ENCODE data around the gene SLC6A2. TPM values are rescaled to one million over a fixed set of nuclear protein-coding genes. Genes with fewer than 3 reads are reported as not detected.

SLC6A2 gene
- polyA plus RNA-seq, 6 donors from 2014 or later = not detected

GRCh38 chr16:55656691-55657092, 904 bp downstream of the SLC6A2 start:
- no peak for ATAC-seq (ENCODE audit: low read depth in 2 of 2)
- no peak overlapping the region for H3K4me3 Mint-ChIP-seq

DNA sequence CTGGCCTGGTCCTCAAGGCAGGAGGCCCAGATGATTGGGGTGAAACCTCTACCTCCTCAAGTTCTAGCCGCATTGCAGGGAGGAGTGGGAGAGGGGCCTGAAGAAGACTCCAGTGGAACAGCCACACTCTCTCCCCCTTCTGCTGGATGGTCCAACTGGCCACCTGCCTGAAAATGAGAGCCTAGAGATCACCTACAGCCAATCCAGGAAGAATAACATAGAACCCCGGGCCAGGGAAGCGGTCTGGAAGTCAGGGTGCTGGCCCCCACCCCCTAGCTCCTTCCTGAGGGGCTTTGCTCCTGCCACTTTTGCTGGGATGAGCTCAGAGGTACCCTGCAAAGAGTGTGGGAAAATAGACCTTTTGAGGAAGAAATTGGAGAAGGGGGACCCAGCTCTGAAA, 1.8 kb downstream of the SLC6A2 start:
- Mint-ChIP-seq H3K36me3 (no peaks in the 10 kb centered on the region), H3K4me1 (no peaks in the 10 kb centered on the region), H3K27ac (peak overlapping the region in 1 of 6 donors; percentile 38), H3K27me3 (peaks cover 22 to 32% (median 22%) of the 10 kb centered on the region in 3 donors), H3K9me3 (peaks cover 0 to 3% (median 0%) of the 10 kb centered on the region in 7 donors), H3K4me3 (no peak overlapping the region)
- DNase-seq (no peak), ATAC-seq (ENCODE audit: low read depth in 2 of 2) (no peak)

More at GRCh38 chr16:55656691-55657092, 904 bp downstream of the SLC6A2 start:
- Mint-ChIP-seq H3K36me3 (no peaks in the 10 kb centered on the region), H3K9me3 (no peaks in the 10 kb centered on the region), H3K27me3 (peaks cover 22 to 34% (median 26%) of the 10 kb centered on the region in 3 donors), H3K27ac (no peak overlapping the region), H3K4me1 (no peaks in the 10 kb centered on the region)
- no peak for DNase-seq

DNA sequence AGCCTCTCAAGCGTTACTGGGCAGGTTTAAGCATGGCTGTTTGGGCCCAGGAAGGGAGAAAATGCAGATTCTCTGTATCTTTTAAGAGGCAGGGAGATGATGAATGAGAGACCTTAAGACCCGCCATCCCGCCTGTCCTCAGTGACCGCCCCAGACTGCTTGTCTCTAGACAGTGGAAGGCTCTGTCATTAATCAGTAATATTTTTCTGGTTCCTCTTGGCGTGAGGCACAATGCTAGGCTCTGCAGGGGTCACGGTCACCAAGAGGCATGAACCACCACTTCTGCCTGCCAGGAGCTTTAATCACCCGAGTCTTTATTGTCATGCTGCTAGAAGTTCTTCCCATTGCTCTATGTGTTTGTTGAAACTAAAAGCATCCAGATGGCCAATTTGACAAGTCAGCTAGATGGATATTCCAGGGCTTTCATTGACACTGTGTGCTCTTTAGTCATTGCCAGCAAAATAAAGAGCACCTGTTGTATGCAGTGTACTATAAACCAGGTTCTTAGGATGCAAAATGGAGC, 3.2 kb downstream of the SLC6A2 start:
- no peak overlapping the region for H3K4me3 Mint-ChIP-seq
- ATAC-seq (ENCODE audit: low read depth in 2 of 2) (no peak), DNase-seq (no peak)
- H3K4me1 Mint-ChIP-seq = no peaks in the 10 kb centered on the region
- H3K36me3 Mint-ChIP-seq = peaks cover 0 to 7% of the 10 kb centered on the region in 2 donors
- no peak overlapping the region for H3K27ac Mint-ChIP-seq
- peaks cover 0 to 14% (median 5%) of the 10 kb centered on the region in 7 donors for H3K9me3 Mint-ChIP-seq
- H3K27me3 Mint-ChIP-seq = peaks cover 22 to 32% (median 22%) of the 10 kb centered on the region in 3 donors

DNA sequence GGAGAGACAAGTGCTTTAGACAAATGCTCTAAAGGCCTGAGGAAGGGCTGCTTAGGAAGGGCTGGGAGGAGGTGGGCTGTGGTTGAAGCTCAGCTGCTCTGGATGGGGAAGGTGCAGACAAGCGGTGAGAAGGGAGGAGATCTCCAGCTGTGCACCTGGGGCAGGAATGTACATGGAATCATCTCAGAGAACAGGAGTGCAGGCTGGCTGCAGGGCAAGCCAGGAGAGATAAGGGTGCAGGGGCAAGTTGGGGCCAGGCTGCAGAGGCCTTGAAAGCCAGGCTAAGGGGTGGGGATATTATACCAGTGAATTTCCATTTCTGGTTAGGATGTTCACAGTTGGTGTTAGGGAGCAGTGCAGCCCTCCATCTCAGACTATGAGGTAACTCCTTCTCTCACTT, 4.2 kb downstream of the SLC6A2 start:
- no peak for ATAC-seq (ENCODE audit: low read depth in 2 of 2)

GRCh38 chr16:55660828-55661227, 5.0 kb downstream of the SLC6A2 start:
- ATAC-seq (ENCODE audit: low read depth in 2 of 2) = no peak
- DNase-seq = no peak
- no peaks in the 10 kb centered on the region for H3K4me1 Mint-ChIP-seq
- H3K27me3 Mint-ChIP-seq = peaks cover 22 to 32% (median 26%) of the 10 kb centered on the region in 3 donors
- H3K4me3 Mint-ChIP-seq = peak overlapping the region in 1 of 8 donors; percentile 47
- peaks cover 0 to 19% (median 5%) of the 10 kb centered on the region in 7 donors for H3K9me3 Mint-ChIP-seq
- peaks cover 0 to 7% of the 10 kb centered on the region in 2 donors for H3K36me3 Mint-ChIP-seq
- no peak overlapping the region for H3K27ac Mint-ChIP-seq

More for the DNA sequence above, 4.2 kb downstream of the SLC6A2 start:
- no peak for DNase-seq
- Mint-ChIP-seq H3K27ac (no peak overlapping the region), H3K36me3 (peaks cover 0 to 7% of the 10 kb centered on the region in 2 donors), H3K9me3 (peaks cover 0 to 19% (median 5%) of the 10 kb centered on the region in 7 donors), H3K4me1 (no peaks in the 10 kb centered on the region), H3K4me3 (no peak overlapping the region), H3K27me3 (peaks cover 22 to 32% (median 22%) of the 10 kb centered on the region in 3 donors)

DNA sequence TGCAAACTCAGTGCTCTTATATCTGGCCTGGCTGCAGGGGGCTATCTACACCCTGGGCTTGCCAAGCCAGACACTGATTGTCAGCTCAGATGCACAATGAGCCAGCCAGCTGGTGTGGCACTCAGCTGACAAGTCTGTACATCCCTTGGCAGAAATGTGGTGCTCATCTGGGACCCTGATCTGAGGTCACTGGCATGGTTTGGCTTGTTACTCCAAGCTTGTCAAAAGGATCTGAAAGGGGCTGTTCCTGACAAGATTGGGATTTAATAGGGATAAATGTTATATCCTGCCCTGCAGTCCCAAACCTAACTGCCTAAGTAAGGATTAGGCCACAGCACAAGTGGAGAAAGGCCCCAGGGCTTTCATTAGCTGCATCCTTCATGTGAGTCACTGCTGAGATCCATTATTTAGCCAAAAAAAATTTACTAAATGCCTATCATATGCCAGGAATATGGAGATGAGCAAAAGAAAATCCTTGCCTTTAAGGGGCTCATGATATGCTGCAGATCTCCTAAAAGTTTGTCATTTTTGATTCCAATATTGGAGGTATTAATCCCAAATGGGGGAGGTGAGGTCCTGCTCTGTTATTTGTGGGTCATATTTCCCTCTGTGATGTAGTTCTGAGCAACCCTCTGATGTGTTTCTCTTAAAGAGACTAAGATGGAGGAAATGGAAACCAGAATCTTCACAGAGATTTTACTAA, 6.3 kb downstream of the SLC6A2 start:
- Mint-ChIP-seq H3K27ac (no peak overlapping the region), H3K4me1 (no peaks in the 10 kb centered on the region), H3K27me3 (peaks cover 20 to 33% (median 22%) of the 10 kb centered on the region in 3 donors)

DNA sequence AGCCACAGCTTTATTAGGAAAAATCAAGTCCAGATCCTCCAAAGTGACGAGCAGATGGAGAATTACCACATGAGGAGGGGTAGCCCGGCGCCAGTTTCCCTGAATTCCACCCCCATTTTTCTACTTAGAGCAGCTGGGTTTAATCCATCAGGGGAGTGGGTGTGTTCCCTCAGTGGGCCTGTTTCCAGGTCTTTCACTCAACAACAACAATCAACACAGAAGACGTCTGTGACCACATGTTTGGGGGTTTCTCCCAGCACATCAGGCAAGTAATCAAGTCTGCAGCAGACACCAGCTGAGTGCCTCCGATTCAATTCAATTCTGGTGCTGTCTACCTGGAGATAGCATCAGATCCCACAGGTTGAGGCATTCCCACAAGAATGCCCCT, 6.8 kb downstream of the SLC6A2 start:
- Mint-ChIP-seq H3K27me3 (peaks cover 17 to 28% (median 23%) of the 10 kb centered on the region in 3 donors), H3K9me3 (peaks cover 0 to 19% (median 5%) of the 10 kb centered on the region in 7 donors), H3K4me1 (no peaks in the 10 kb centered on the region)

More for the DNA sequence above, 6.3 kb downstream of the SLC6A2 start:
- Mint-ChIP-seq H3K4me3 (peak overlapping the region in 1 of 8 donors; percentile 47), H3K36me3 (peaks cover 0 to 7% of the 10 kb centered on the region in 2 donors), H3K9me3 (peaks cover 0 to 19% (median 5%) of the 10 kb centered on the region in 7 donors)
- DNase-seq (no peak), ATAC-seq (ENCODE audit: low read depth in 2 of 2) (no peak)

GRCh38 chr16:55663225-55663624, 7.4 kb downstream of the SLC6A2 start:
- no peak overlapping the region for H3K4me3 Mint-ChIP-seq
- H3K27me3 Mint-ChIP-seq = peaks cover 11 to 23% (median 22%) of the 10 kb centered on the region in 3 donors
- peaks cover 0 to 19% (median 5%) of the 10 kb centered on the region in 7 donors for H3K9me3 Mint-ChIP-seq
- no peak overlapping the region for H3K27ac Mint-ChIP-seq
- no peak for DNase-seq
- no peak for ATAC-seq (ENCODE audit: low read depth in 2 of 2)
- no peaks in the 10 kb centered on the region for H3K4me1 Mint-ChIP-seq
- peaks cover 0 to 7% of the 10 kb centered on the region in 2 donors for H3K36me3 Mint-ChIP-seq

More for the DNA sequence above, 6.8 kb downstream of the SLC6A2 start:
- Mint-ChIP-seq H3K36me3 (peaks cover 0 to 7% of the 10 kb centered on the region in 2 donors), H3K4me3 (no peak overlapping the region), H3K27ac (no peak overlapping the region)
- DNase-seq (no peak), ATAC-seq (ENCODE audit: low read depth in 2 of 2) (no peak)

DNA sequence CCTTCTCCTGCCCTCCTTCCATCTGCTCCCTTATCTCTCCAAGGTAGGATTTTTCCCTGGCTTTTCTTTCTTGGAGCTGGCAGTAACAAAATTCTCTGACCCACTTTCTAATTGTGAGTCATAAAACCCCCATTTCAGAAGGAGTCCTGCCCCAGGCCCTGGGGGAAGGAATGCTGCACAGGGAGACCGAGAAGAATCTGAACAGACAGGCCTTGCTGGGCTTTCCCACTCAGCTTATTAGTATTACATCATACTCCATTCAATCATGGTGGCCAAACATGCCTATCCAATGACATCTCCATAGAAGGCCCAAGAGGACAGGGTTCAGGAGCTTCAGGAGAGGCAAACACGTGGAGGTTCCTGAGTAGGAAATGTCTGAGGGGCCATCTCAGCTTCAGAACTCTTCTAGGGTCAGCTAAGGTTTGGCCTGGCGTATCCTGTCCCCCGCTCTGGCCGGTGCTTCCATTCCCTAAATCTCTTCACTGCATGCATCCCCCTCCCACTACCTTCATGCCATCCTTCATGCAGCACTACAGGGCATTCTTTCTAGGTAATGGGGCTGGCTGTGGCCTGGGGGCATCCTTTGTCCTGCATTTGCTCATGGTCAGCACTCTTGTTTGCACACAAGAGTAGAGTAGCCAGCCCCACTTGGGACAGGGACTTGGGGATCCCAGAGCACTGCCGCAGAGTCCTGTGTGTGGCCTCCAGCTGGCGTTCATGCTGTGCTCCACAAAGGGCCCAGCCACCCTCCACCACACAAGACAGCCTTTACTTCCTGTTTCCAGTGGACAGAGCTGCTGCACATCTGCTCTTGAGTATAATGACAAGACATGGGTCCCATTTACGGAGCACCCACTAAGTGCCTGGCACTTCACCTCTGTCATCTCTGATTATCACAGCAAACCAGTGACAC, 8.2 kb downstream of the SLC6A2 start:
- H3K27ac Mint-ChIP-seq = no peak overlapping the region
- no peak for DNase-seq
- no peak overlapping the region for H3K4me3 Mint-ChIP-seq
- H3K36me3 Mint-ChIP-seq = peaks cover 0 to 7% of the 10 kb centered on the region in 2 donors
- no peaks in the 10 kb centered on the region for H3K4me1 Mint-ChIP-seq
- peaks cover 0 to 19% (median 5%) of the 10 kb centered on the region in 7 donors for H3K9me3 Mint-ChIP-seq
- no peak for ATAC-seq (ENCODE audit: low read depth in 2 of 2)
- H3K27me3 Mint-ChIP-seq = peaks cover 7 to 16% (median 14%) of the 10 kb centered on the region in 3 donors

- ATAC-seq (ENCODE audit: low read depth in 2 of 2) (no peak), DNase-seq (no peak)
- Mint-ChIP-seq H3K27me3 (peaks cover 7 to 12% (median 7%) of the 10 kb centered on the region in 3 donors), H3K4me1 (no peaks in the 10 kb centered on the region), H3K9me3 (peaks cover 0 to 19% (median 5%) of the 10 kb centered on the region in 7 donors), H3K27ac (no peak overlapping the region), H3K36me3 (peaks cover 0 to 7% of the 10 kb centered on the region in 2 donors), H3K4me3 (no peak overlapping the region)
These were observed 9.1 kb downstream of the SLC6A2 start for GRCh38 chr16:55664786-55665407.

DNA sequence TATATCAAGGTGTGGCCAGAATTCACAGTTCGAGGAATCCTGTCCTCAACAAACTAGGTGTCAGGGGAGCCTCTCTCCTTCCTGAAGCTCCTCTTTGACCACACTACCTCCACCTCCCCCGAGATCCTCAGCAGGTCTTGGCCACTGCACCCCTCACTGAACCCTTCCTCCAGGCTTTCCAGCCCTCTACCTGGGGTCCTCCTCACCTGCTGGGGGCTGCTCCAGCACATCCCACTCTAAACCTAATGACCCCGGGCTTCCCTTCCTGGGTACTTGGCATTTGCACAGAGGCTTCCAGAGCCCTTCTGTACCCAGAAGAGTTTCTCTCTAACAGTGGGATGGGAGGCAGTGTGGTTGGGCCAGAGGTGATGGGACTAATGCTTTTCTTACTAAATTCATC, 9.7 kb downstream of the SLC6A2 start:
- no peak for ATAC-seq (ENCODE audit: low read depth in 2 of 2)
- DNase-seq = no peak
- Mint-ChIP-seq H3K4me1 (no peaks in the 10 kb centered on the region), H3K36me3 (peaks cover 0 to 7% of the 10 kb centered on the region in 2 donors), H3K27ac (no peak overlapping the region), H3K9me3 (peaks cover 0 to 19% (median 5%) of the 10 kb centered on the region in 7 donors), H3K27me3 (peaks cover 5 to 12% (median 7%) of the 10 kb centered on the region in 3 donors), H3K4me3 (no peak overlapping the region)

- Mint-ChIP-seq H3K36me3 (peaks cover 0 to 7% of the 10 kb centered on the region in 2 donors), H3K9me3 (peaks cover 0 to 19% (median 9%) of the 10 kb centered on the region in 7 donors), H3K4me1 (no peaks in the 10 kb centered on the region), H3K27me3 (peaks cover 5 to 16% (median 7%) of the 10 kb centered on the region in 3 donors), H3K4me3 (no peak overlapping the region), H3K27ac (no peak overlapping the region)
- no peak for ATAC-seq (ENCODE audit: low read depth in 2 of 2)
- DNase-seq = no peak
These were observed 10.2 kb downstream of the SLC6A2 start for GRCh38 chr16:55666012-55666411.

- Mint-ChIP-seq H3K27me3 (peaks cover 5 to 17% (median 7%) of the 10 kb centered on the region in 3 donors), H3K4me3 (no peak overlapping the region), H3K4me1 (no peaks in the 10 kb centered on the region), H3K36me3 (peaks cover 0 to 7% of the 10 kb centered on the region in 2 donors), H3K27ac (no peak overlapping the region), H3K9me3 (peaks cover 0 to 16% (median 7%) of the 10 kb centered on the region in 7 donors)
- ATAC-seq (ENCODE audit: low read depth in 2 of 2) (no peak), DNase-seq (no peak)
These were observed 12.0 kb downstream of the SLC6A2 start for GRCh38 chr16:55667753-55668152.
